Upper lobe of left lung (tissue), 4 donors: ENCODE measurements around the gene PDK2.

Source experiments
- EP300 ChIP-seq, 4 donors: sonication (generic); formaldehyde crosslinking; IDR thresholded peaks; one replicate each; pipeline ENCODE4 v1.5.1; 2017; ENCODE audit warnings: antibody characterized with exemption in 4 of 4, control low read depth in 2 of 4
- POLR2A ChIP-seq, 4 donors: fragments of 450-650 bp; IDR thresholded peaks; one replicate each; pipeline ENCODE4 v1.5.1; 2016 to 2017; ENCODE audit warnings: antibody characterized with exemption in 4 of 4, mild to moderate bottlenecking in 2 of 4
- POLR2AphosphoS5 ChIP-seq, 2 donors: sonication (generic); formaldehyde crosslinking; IDR thresholded peaks; one replicate each; pipeline ENCODE4 v1.5.1; 2017; ENCODE audit warnings: antibody characterized with exemption in 2 of 2
- TF ChIP-seq, protein P1 (sequence below), 6 experiments: fragments of 450-650 bp in 4 of 6; fragments of 200-600 bp in 2 of 6; sonication (generic) in 2 of 6; IDR thresholded peaks; one replicate each; pipeline ENCODE4 v1.5.1; 2016 to 2019; ENCODE audit warnings: antibody characterized with exemption in 6 of 6

GRCh38 chr17:50097926-50098325, 2.8 kb downstream of the PDK2 start:
- no peak for TF ChIP-seq POLR2AphosphoS5 (IDR thresholded peaks at IDR 0.05)
- TF ChIP-seq, protein P1, sequence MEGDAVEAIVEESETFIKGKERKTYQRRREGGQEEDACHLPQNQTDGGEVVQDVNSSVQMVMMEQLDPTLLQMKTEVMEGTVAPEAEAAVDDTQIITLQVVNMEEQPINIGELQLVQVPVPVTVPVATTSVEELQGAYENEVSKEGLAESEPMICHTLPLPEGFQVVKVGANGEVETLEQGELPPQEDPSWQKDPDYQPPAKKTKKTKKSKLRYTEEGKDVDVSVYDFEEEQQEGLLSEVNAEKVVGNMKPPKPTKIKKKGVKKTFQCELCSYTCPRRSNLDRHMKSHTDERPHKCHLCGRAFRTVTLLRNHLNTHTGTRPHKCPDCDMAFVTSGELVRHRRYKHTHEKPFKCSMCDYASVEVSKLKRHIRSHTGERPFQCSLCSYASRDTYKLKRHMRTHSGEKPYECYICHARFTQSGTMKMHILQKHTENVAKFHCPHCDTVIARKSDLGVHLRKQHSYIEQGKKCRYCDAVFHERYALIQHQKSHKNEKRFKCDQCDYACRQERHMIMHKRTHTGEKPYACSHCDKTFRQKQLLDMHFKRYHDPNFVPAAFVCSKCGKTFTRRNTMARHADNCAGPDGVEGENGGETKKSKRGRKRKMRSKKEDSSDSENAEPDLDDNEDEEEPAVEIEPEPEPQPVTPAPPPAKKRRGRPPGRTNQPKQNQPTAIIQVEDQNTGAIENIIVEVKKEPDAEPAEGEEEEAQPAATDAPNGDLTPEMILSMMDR (IDR thresholded peaks at IDR 0.05) = no peak
- TF ChIP-seq POLR2A (IDR thresholded peaks at IDR 0.05) = no peak
- TF ChIP-seq EP300 (IDR thresholded peaks at IDR 0.05) = no peak
